CD4-positive, alpha-beta T cell (primary cell): ENCODE results near the gene CAVIN1. TPM values are rescaled to one million over a fixed set of nuclear protein-coding genes. Genes with fewer than 3 reads are reported as not detected.

Experiments
- ATAC-seq: fragments of 200-7000 bp; cut with Tn5 transposase; one replicate; pipeline ENCODE4 v1.10.0; 2022; ENCODE audit warnings: mild to moderate bottlenecking; ENCODE audit not compliant: poor library complexity
- CTCF ChIA-PET: fragments of 350-600 bp; sonication (Branson Sonifier 250); formaldehyde crosslinking; loops from one replicate; lab custom pipeline; 2021; ENCODE audit warnings: antibody characterized with exemption, inconsistent platforms; lab: Charles Lee
- POLR2A ChIA-PET: fragments of 350-600 bp; sonication (Branson Sonifier 250); formaldehyde crosslinking; loops from one replicate; lab custom pipeline; 2021; ENCODE audit warnings: antibody characterized with exemption, inconsistent platforms; lab: Charles Lee
- DNase-seq, 14 experiments: peaks; one replicate each; pipeline ENCODE4 v3.0.0-alpha.2; 2013 to 2020; ENCODE audit warnings: mixed read lengths in 2 of 14
- H3K27ac ChIP-seq, 2 donors: one replicate each; pipeline versions ENCODE4 v1.5.1 to v1.7.0; 2013; ENCODE audit warnings: low read length in 2 of 2, low read depth in 1 of 2, mild to moderate bottlenecking in 1 of 2
- H3K27me3 ChIP-seq, 2 experiments: 1 replicate in 1 of 2; 2 replicates in 1 of 2; pipeline versions ENCODE4 v1.6.1 to v1.7.0; 2013; ENCODE audit warnings: low read length in 2 of 2, control low read depth in 1 of 2, mild to moderate bottlenecking in 1 of 2, moderate library complexity in 1 of 2; ENCODE audit not compliant: insufficient read depth in 2 of 2, control insufficient read depth in 1 of 2
- H3K36me3 ChIP-seq: one replicate; pipeline ENCODE4 v1.6.1; 2013; ENCODE audit warnings: low read length, control low read depth; ENCODE audit not compliant: insufficient read depth
- H3K4me1 ChIP-seq: one replicate; pipeline ENCODE4 v1.6.1; 2013; ENCODE audit warnings: low read length, control low read depth; ENCODE audit not compliant: insufficient read depth
- H3K4me3 ChIP-seq: one replicate; pipeline ENCODE4 v1.5.1; 2013; ENCODE audit warnings: mild to moderate bottlenecking, low read length, moderate library complexity
- H3K9me3 ChIP-seq, 2 experiments: 1 replicate in 1 of 2; 2 replicates in 1 of 2; pipeline versions ENCODE4 v1.6.1 to v1.7.0; 2013; ENCODE audit warnings: low read length in 2 of 2, mild to moderate bottlenecking in 2 of 2, control low read depth in 1 of 2, moderate library complexity in 1 of 2; ENCODE audit not compliant: control insufficient read depth in 1 of 2, insufficient read depth in 1 of 2
- H3K27ac Mint-ChIP-seq: one replicate; pipeline ENCODE4 v1.8.0; 2020; ENCODE audit warnings: mixed read lengths
- H3K27me3 Mint-ChIP-seq: one replicate; pipeline ENCODE4 v1.8.0; 2021; ENCODE audit warnings: mixed read lengths
- H3K36me3 Mint-ChIP-seq: one replicate; pipeline ENCODE4 v1.8.0; 2021; ENCODE audit warnings: low read depth, mixed read lengths
- H3K4me1 Mint-ChIP-seq: one replicate; pipeline ENCODE4 v1.8.0; 2021; ENCODE audit warnings: low read depth, mixed read lengths
- H3K4me3 Mint-ChIP-seq: one replicate; pipeline ENCODE4 v1.8.0; 2020; ENCODE audit warnings: mild to moderate bottlenecking, mixed read lengths
- H3K9me3 Mint-ChIP-seq: one replicate; pipeline ENCODE4 v1.8.0; 2020; ENCODE audit warnings: mixed read lengths
- CTCF ChIP-seq: fragments of 200-600 bp; IDR thresholded peaks from one replicate; pipeline ENCODE4 v1.8.0; 2022; ENCODE audit warnings: antibody characterized with exemption, mild to moderate bottlenecking
- intact Hi-C, 2 experiments: fragments of 100-400 bp; cut with DNase I in 1 of 2; cut with micrococcal nuclease in 1 of 2; formaldehyde crosslinking; loops; one replicate each; pipeline versions ENCODE4 v1.15.1 to v1.9.0; 2023 to 2025; cut with DNase I, micrococcal nuclease
- total RNA-seq, 174 experiments: library from RNA in 2 of 174; stranded (reverse) in 2 of 174; gene quantifications; one replicate each; pipeline ENCODE4 v1.2.3 and lab custom pipeline; 2021 to 2026

The CAVIN1 gene
- total RNA-seq, 2 experiments from 2014 or later, result 0.14 to 0.16 TPM

GRCh38 chr17:42458497-42459255 lies 35.6 kb upstream of the CAVIN1 start, which contains the start of gene ATP6V0A1:
Gene ATP6V0A1 (plus strand): TSS chr17:42458878. CDS start chr17:42460895, 2,017 bp downstream.
- no peak for TF ChIP-seq CTCF
- Mint-ChIP-seq H3K9me3 (no peaks in the 10 kb centered on the region), H3K4me3 (peak within 1 kb of the TSS; percentile 92), H3K27ac (peak within 1 kb of the TSS; percentile 85), H3K27me3 (no peaks in the 10 kb centered on the region), H3K36me3 (peaks cover 25% of the 10 kb centered on the region), H3K4me1 (peaks cover 47% of the 10 kb centered on the region)
- H3K36me3 ChIP-seq, result no peaks in the 10 kb centered on the region
- H3K4me3 ChIP-seq, result peak within 1 kb of the TSS; percentile 64
- H3K27me3 ChIP-seq, result no peaks in the 10 kb centered on the region
- ChIA-PET POLR2A (interaction anchor here (0.7 to 1.0 kb wide), 2 partner anchors 23 to 53 kb away, joined by 3 to 5 read pairs; no protein-coding TSS in a partner anchor), CTCF (no interaction called here)
- H3K9me3 ChIP-seq, result no peaks in the 10 kb centered on the region
- H3K27ac ChIP-seq, result peak within 1 kb of the TSS in 1 of 2 donors; percentile 3
- peaks cover 45% of the 10 kb centered on the region for H3K4me1 ChIP-seq
- peak; percentile 72 to 90 (median 84) for DNase-seq
- intact Hi-C loops, result loop anchor here in 1 of 2 experiments (2.0 to 5.0 kb wide), 2 partner anchors 26 to 121 kb away; no protein-coding TSS in a partner anchor
- peak; percentile 81 for ATAC-seq

GRCh38 chr17:42457107-42457792 lies 34.2 kb upstream of the CAVIN1 start:
- H3K9me3 ChIP-seq, result no peaks in the 10 kb centered on the region
- H3K4me3 ChIP-seq, result no peak overlapping the region
- H3K27ac ChIP-seq, result no peak overlapping the region
- ChIA-PET CTCF (interaction anchor here (1.0 to 1.3 kb wide), 2 partner anchors 51 to 60 kb away, joined by 3 to 5 read pairs; no protein-coding TSS in a partner anchor), POLR2A (interaction anchor here (0.7 to 2.3 kb wide), 6 partner anchors 13 to 70 kb away, joined by 3 to 17 read pairs (median 4); partner anchors contain the start of genes CAVIN1 and STAT3)
- H3K27me3 ChIP-seq, result no peaks in the 10 kb centered on the region
- H3K36me3 ChIP-seq, result no peaks in the 10 kb centered on the region
- TF ChIP-seq CTCF, result no peak
- ATAC-seq (no peak), DNase-seq (peak in 1 of 14 experiments; percentile 7)
- H3K4me1 ChIP-seq, result peaks cover 45% of the 10 kb centered on the region
- intact Hi-C loops, result loop anchor here in 1 of 2 experiments (5.0 kb wide), 1 partner anchor 120 kb away; no protein-coding TSS in a partner anchor
- Mint-ChIP-seq H3K27ac (peak overlapping the region; percentile 79), H3K36me3 (peaks cover 17% of the 10 kb centered on the region), H3K9me3 (no peaks in the 10 kb centered on the region), H3K4me1 (peaks cover 47% of the 10 kb centered on the region), H3K27me3 (no peaks in the 10 kb centered on the region), H3K4me3 (peak overlapping the region; percentile 74)
